ENCODE measurements around the gene LARP1. TPM values are rescaled to one million over a fixed set of nuclear protein-coding genes. Genes with fewer than 3 reads are reported as not detected.
A peak's percentile ranks its signal among the peaks of the same experiment; 100 is the strongest.
"Not testable (repeated sequence)": the region's sequence is repeated elsewhere in the genome, so short reads cannot be mapped to it uniquely, and the experiment has no call there.

The LARP1 gene
- total and polyA plus RNA-seq, 2 experiments from 2014 or later, result 133 to 302 TPM

- H2AFZ ChIP-seq; H3K36me3 ChIP-seq (ENCODE audit: insufficient read depth); H3K27me3 Mint-ChIP-seq (ENCODE audit: insufficient read depth, low read depth, poor library complexity); H3K27ac Mint-ChIP-seq; DNase-seq (ENCODE audit: low spot score); H3K4me3 Mint-ChIP-seq; H3K9me3 Mint-ChIP-seq; H4K20me1 ChIP-seq (replicated peaks; ENCODE audit: insufficient read depth); H3K27me3 ChIP-seq (ENCODE audit: insufficient read depth); H3F3A ChIP-seq (replicated peaks; ENCODE audit: low read depth); H3K4me2 ChIP-seq; ATAC-seq; H3K36me3 Mint-ChIP-seq (ENCODE audit: low read depth); H3K27ac ChIP-seq (ENCODE audit: low read depth); H3K4me3 ChIP-seq; H3K9me2 ChIP-seq (ENCODE audit: insufficient read depth); H3K79me2 ChIP-seq (replicated peaks; ENCODE audit: insufficient read depth): not testable (repeated sequence)
- H3K4me1 ChIP-seq (ENCODE audit: insufficient read depth), result peaks cover 23% of the 10 kb centered on the region; the same call in 1 of the 2 replicates
- H3K4me1 Mint-ChIP-seq, result peaks cover 19% of the 10 kb centered on the region
Observed at GRCh38 chr5:154735362-154735761, 19.8 kb upstream of the LARP1 start.

GRCh38 chr5:154736372-154736771 lies 18.8 kb upstream of the LARP1 start:
- not testable (repeated sequence) for H3K4me3 Mint-ChIP-seq; H2AFZ ChIP-seq; ATAC-seq; H3K27me3 ChIP-seq (ENCODE audit: insufficient read depth); H3K9me3 Mint-ChIP-seq; H3K27ac Mint-ChIP-seq; DNase-seq (ENCODE audit: low spot score); H3K4me3 ChIP-seq; H3K36me3 ChIP-seq (ENCODE audit: insufficient read depth); H3K9me2 ChIP-seq (ENCODE audit: insufficient read depth); H3K4me2 ChIP-seq; H3K27ac ChIP-seq (ENCODE audit: low read depth); H3F3A ChIP-seq (replicated peaks; ENCODE audit: low read depth); H3K36me3 Mint-ChIP-seq (ENCODE audit: low read depth); H3K79me2 ChIP-seq (replicated peaks; ENCODE audit: insufficient read depth); H4K20me1 ChIP-seq (replicated peaks; ENCODE audit: insufficient read depth); H3K27me3 Mint-ChIP-seq (ENCODE audit: insufficient read depth, low read depth, poor library complexity)
- peaks cover 24% of the 10 kb centered on the region for H3K4me1 Mint-ChIP-seq
- peaks cover 24% of the 10 kb centered on the region; the same call in 1 of the 2 replicates for H3K4me1 ChIP-seq (ENCODE audit: insufficient read depth)

DNA sequence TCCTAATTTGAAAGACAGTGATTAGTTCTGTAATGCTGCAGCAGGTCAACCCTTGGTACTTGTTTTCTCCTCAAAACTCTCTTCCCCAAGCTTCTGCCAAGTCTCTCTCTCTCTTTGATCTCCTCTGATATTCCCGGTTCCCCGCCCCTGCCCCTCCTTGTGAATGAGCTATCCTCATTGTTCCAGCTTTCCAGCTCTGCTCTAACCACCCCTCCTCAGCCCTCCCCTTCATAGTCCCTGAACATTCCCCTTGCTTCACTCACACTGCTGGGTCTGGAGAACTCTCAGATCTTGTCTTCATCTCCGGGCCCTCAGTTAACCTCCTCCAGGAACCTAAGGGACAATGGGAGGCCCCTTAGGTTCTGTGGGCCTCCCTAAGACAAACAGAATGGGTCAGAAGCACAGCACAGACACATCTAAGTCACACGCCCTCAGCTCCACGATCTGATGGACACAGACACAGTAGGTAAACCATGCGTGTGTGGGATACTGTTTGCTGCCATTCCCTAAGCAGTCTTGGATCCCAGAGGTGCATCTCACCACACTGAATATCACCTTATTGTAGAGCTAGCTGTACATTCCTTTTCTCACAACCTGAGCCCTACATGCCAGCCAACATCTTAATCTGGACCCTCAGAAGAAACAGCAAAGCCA lies 17.4 kb upstream of the LARP1 start:
- no peaks in the 10 kb centered on the region for H3K9me2 ChIP-seq (ENCODE audit: insufficient read depth)
- no peak overlapping the region for H2AFZ ChIP-seq
- H3K36me3 ChIP-seq (ENCODE audit: insufficient read depth), result no peaks in the 10 kb centered on the region
- H3K4me2 ChIP-seq, result no peak overlapping the region
- TF ChIP-seq CREB1 (CRISPR knock-in tag; IDR thresholded peaks at IDR 0.05; ENCODE audit: low read depth) (no peak), ZNF114 (CRISPR knock-in tag; IDR thresholded peaks at IDR 0.05) (no peak)
- TF ChIP-seq, protein P1, sequence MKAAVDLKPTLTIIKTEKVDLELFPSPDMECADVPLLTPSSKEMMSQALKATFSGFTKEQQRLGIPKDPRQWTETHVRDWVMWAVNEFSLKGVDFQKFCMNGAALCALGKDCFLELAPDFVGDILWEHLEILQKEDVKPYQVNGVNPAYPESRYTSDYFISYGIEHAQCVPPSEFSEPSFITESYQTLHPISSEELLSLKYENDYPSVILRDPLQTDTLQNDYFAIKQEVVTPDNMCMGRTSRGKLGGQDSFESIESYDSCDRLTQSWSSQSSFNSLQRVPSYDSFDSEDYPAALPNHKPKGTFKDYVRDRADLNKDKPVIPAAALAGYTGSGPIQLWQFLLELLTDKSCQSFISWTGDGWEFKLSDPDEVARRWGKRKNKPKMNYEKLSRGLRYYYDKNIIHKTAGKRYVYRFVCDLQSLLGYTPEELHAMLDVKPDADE (IDR thresholded peaks at IDR 0.05), result no peak
- H3K27me3 ChIP-seq (ENCODE audit: insufficient read depth), result no peaks in the 10 kb centered on the region
- H3K4me3 ChIP-seq, result no peak overlapping the region
- Mint-ChIP-seq H3K36me3 (ENCODE audit: low read depth) (peaks cover 3% of the 10 kb centered on the region; the same call in 2 of the 3 replicates), H3K4me3 (no peak overlapping the region), H3K4me1 (peaks cover 21% of the 10 kb centered on the region), H3K27me3 (ENCODE audit: insufficient read depth, low read depth, poor library complexity) (peaks cover 3% of the 10 kb centered on the region), H3K27ac (peak overlapping the region; percentile 2; the same call in 1 of the 2 replicates), H3K9me3 (no peaks in the 10 kb centered on the region)
- H3K4me1 ChIP-seq (ENCODE audit: insufficient read depth), result peaks cover 25% of the 10 kb centered on the region; the same call in 1 of the 2 replicates
- H3F3A ChIP-seq (replicated peaks; ENCODE audit: low read depth), result no peaks in the 10 kb centered on the region
- H4K20me1 ChIP-seq (replicated peaks; ENCODE audit: insufficient read depth), result no peaks in the 10 kb centered on the region; the same call in 1 of the 2 replicates
- peak overlapping the region; percentile 69 for H3K27ac ChIP-seq (ENCODE audit: low read depth)
- no peak for DNase-seq (ENCODE audit: low spot score)
- ATAC-seq, result peak; percentile 62
- H3K79me2 ChIP-seq (replicated peaks; ENCODE audit: insufficient read depth), result peaks cover 5% of the 10 kb centered on the region; the same call in 1 of the 2 replicates

Measured in GM23338 (cell line).